ENCODE results near the gene ARTN. TPM values are rescaled to one million over a fixed set of nuclear protein-coding genes. Genes with fewer than 3 reads are reported as not detected.

ARTN gene
- total RNA-seq, 5 donors from 2014 or later (not counting 1 experiment from before 2014, with no cell fraction given): 0.35 to 1.5 (median 0.51) TPM; not detected in 1

GRCh38 chr1:43968348-43968948 lies 34.8 kb downstream of the ARTN start:
- DNase-seq: peak in 2 of 35 experiments; percentile 22 to 50
- H3K4me1 Mint-ChIP-seq: peaks cover 22 to 28% (median 27%) of the 10 kb centered on the region in 3 donors
- H3K27ac Mint-ChIP-seq: no peak overlapping the region
- Histone ChIP-seq H3K36me3 (ENCODE audit: control insufficient read depth in 2 of 2, extremely low read depth in 1 of 2, insufficient read depth in 1 of 2, low read length in 1 of 2) (peaks cover 0 to 16% of the 10 kb centered on the region in 2 donors), H3K4me1 (ENCODE audit: control insufficient read depth in 1 of 2, extremely low read depth in 1 of 2, insufficient read depth in 2 of 2, low read length in 2 of 2) (peaks cover 5 to 27% of the 10 kb centered on the region in 2 experiments), H3K9me3 (no peaks in the 10 kb centered on the region), H3K27ac (ENCODE audit: low read length) (no peak overlapping the region), H3K4me3 (ENCODE audit: control insufficient read depth in 1 of 2, extremely low read depth in 1 of 2, low read length in 1 of 2) (no peak overlapping the region), H3K27me3 (replicated peaks in 1 of 2; ENCODE audit: control insufficient read depth in 2 of 2, extremely low read depth in 1 of 2, insufficient read depth in 2 of 2, low read length in 1 of 2) (no peaks in the 10 kb centered on the region)
- ChIA-PET POLR2A (no interaction called here), CTCF (no interaction called here)
- 88% methylated on average over 4 of the region's 6 CpGs for WGBS (ENCODE audit: insufficient coverage)
- H3K27me3 Mint-ChIP-seq: no peaks in the 10 kb centered on the region
- no peak for ATAC-seq (replicated peaks in 1 of 4)
- peaks cover 11% of the 10 kb centered on the region for H3K36me3 Mint-ChIP-seq
- H3K9me3 Mint-ChIP-seq: no peaks in the 10 kb centered on the region
- H3K4me3 Mint-ChIP-seq: no peak overlapping the region

DNA sequence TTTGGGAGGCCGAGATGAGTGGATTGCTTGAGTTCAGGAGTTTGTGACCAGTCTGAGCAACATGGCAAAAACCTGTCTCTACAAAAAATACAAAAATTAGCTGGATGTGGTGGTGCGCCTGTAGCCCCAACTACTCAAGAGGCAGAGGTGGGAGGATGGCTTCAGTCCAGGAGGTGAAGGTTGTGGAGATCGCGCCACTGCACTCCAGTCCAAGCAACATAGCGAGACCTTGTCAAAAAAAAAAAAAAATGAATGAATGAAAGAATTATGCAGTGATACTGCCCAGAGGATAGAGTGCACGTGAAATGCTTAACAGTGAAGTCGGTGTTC lies 35.8 kb downstream of the ARTN start:
- no peak for ATAC-seq (replicated peaks in 1 of 4)
- H3K27me3 Mint-ChIP-seq: no peaks in the 10 kb centered on the region
- Histone ChIP-seq H3K4me3 (ENCODE audit: control insufficient read depth in 1 of 2, extremely low read depth in 1 of 2, low read length in 1 of 2) (peak overlapping the region in 1 of 2 donors; percentile 97), H3K36me3 (ENCODE audit: control insufficient read depth in 2 of 2, extremely low read depth in 1 of 2, insufficient read depth in 1 of 2, low read length in 1 of 2) (peaks cover 0 to 15% of the 10 kb centered on the region in 2 donors), H3K27me3 (replicated peaks in 1 of 2; ENCODE audit: control insufficient read depth in 2 of 2, extremely low read depth in 1 of 2, insufficient read depth in 2 of 2, low read length in 1 of 2) (no peaks in the 10 kb centered on the region), H3K4me1 (ENCODE audit: control insufficient read depth in 1 of 2, extremely low read depth in 1 of 2, insufficient read depth in 2 of 2, low read length in 2 of 2) (peaks cover 8 to 36% of the 10 kb centered on the region in 2 experiments), H3K9me3 (no peaks in the 10 kb centered on the region), H3K27ac (ENCODE audit: low read length) (no peak overlapping the region)
- ChIA-PET POLR2A (no interaction called here), CTCF (interaction anchor here in 1 of 2 donors (0.7 kb wide), 2 partner anchors 25 to 81 kb away, joined by 3 read pairs; no protein-coding TSS in a partner anchor)
- peak overlapping the region; percentile 88 to 96 (median 91) for H3K4me3 Mint-ChIP-seq
- DNase-seq: no peak
- peak overlapping the region; percentile 85 for H3K27ac Mint-ChIP-seq
- peaks cover 31 to 37% (median 37%) of the 10 kb centered on the region in 3 donors for H3K4me1 Mint-ChIP-seq
- H3K36me3 Mint-ChIP-seq: peaks cover 11% of the 10 kb centered on the region
- no peaks in the 10 kb centered on the region for H3K9me3 Mint-ChIP-seq
- WGBS (ENCODE audit: insufficient coverage): 54% methylated on average over 5 of the region's 7 CpGs

GRCh38 chr1:43969746-43970466 lies 36.3 kb downstream of the ARTN start, which contains the start of gene DPH2:
Gene DPH2 (plus strand): TSS chr1:43970010. CDS start chr1:43970176, 166 bp downstream.
- under 1% methylated on average over 32 of the region's 47 CpGs for WGBS (ENCODE audit: insufficient coverage)
- peak within 1 kb of the TSS; percentile 88 to 96 (median 91) for H3K4me3 Mint-ChIP-seq
- peak within 1 kb of the TSS; percentile 14 for H3K27ac ChIP-seq (ENCODE audit: low read length)
- peaks cover 0 to 15% of the 10 kb centered on the region in 2 donors for H3K36me3 ChIP-seq (ENCODE audit: control insufficient read depth in 2 of 2, extremely low read depth in 1 of 2, insufficient read depth in 1 of 2, low read length in 1 of 2)
- ATAC-seq (replicated peaks in 1 of 4) (peak; percentile 86 to 88 (median 88)), DNase-seq (peak; percentile 84 to 98 (median 96))
- no peaks in the 10 kb centered on the region for H3K9me3 ChIP-seq
- peaks cover 11% of the 10 kb centered on the region for H3K36me3 Mint-ChIP-seq
- peak within 1 kb of the TSS; percentile 89 to 97 for H3K4me3 ChIP-seq (ENCODE audit: control insufficient read depth in 1 of 2, extremely low read depth in 1 of 2, low read length in 1 of 2)
- no peaks in the 10 kb centered on the region for H3K27me3 Mint-ChIP-seq
- H3K27ac Mint-ChIP-seq: peak within 1 kb of the TSS; percentile 85
- H3K9me3 Mint-ChIP-seq: no peaks in the 10 kb centered on the region
- H3K4me1 Mint-ChIP-seq: peaks cover 31 to 38% (median 37%) of the 10 kb centered on the region in 3 donors
- ChIA-PET CTCF (interaction anchor here in 1 of 2 donors (0.7 kb wide), 2 partner anchors 26 to 80 kb away, joined by 3 read pairs; no protein-coding TSS in a partner anchor), POLR2A (interaction anchor here in 1 of 2 donors (0.5 kb wide), 1 partner anchor 19 kb away, joined by 6 read pairs; no protein-coding TSS in a partner anchor)
- peaks cover 8 to 37% of the 10 kb centered on the region in 2 experiments for H3K4me1 ChIP-seq (ENCODE audit: control insufficient read depth in 1 of 2, extremely low read depth in 1 of 2, insufficient read depth in 2 of 2, low read length in 2 of 2)
- H3K27me3 ChIP-seq (replicated peaks in 1 of 2; ENCODE audit: control insufficient read depth in 2 of 2, extremely low read depth in 1 of 2, insufficient read depth in 2 of 2, low read length in 1 of 2): no peaks in the 10 kb centered on the region

DNA sequence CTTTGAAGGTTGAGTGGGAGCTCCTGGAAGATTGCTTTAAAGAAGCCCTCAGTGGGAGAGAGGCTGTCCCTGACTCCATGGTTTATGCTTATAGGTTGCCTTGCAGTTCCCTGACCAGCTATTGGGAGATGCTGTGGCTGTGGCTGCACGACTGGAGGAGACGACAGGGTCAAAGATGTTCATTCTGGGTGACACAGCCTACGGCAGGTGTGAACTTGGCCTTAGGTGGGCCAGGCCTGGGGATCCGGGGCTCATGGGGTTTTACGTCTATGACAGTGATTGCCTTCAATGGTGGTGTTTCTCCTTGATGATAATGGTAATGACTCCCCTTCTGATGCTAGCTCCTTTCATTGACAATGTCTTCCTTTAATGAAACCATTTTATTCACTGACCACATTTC lies 36.9 kb downstream of the ARTN start:
- Histone ChIP-seq H3K27me3 (replicated peaks in 1 of 2; ENCODE audit: control insufficient read depth in 2 of 2, extremely low read depth in 1 of 2, insufficient read depth in 2 of 2, low read length in 1 of 2) (no peaks in the 10 kb centered on the region), H3K4me1 (ENCODE audit: control insufficient read depth in 1 of 2, extremely low read depth in 1 of 2, insufficient read depth in 2 of 2, low read length in 2 of 2) (peaks cover 8 to 41% of the 10 kb centered on the region in 2 experiments), H3K9me3 (no peaks in the 10 kb centered on the region), H3K27ac (ENCODE audit: low read length) (no peak overlapping the region), H3K36me3 (ENCODE audit: control insufficient read depth in 2 of 2, extremely low read depth in 1 of 2, insufficient read depth in 1 of 2, low read length in 1 of 2) (peaks cover 0 to 15% of the 10 kb centered on the region in 2 donors), H3K4me3 (ENCODE audit: control insufficient read depth in 1 of 2, extremely low read depth in 1 of 2, low read length in 1 of 2) (peak overlapping the region; percentile 89 to 97)
- Mint-ChIP-seq H3K9me3 (no peaks in the 10 kb centered on the region), H3K4me3 (peak overlapping the region; percentile 88 to 96 (median 91)), H3K36me3 (peaks cover 11% of the 10 kb centered on the region), H3K4me1 (peaks cover 31 to 38% (median 37%) of the 10 kb centered on the region in 3 donors), H3K27me3 (no peaks in the 10 kb centered on the region), H3K27ac (peak overlapping the region; percentile 85)
- POLR2A ChIA-PET: no interaction called here
- no peak for DNase-seq
- CTCF ChIA-PET: no interaction called here
- ATAC-seq (replicated peaks in 1 of 4): no peak
- no CpG with 5 or more reads among the region's 5 CpGs for WGBS (ENCODE audit: insufficient coverage)

- Histone ChIP-seq H3K4me1 (ENCODE audit: control insufficient read depth in 1 of 2, extremely low read depth in 1 of 2, insufficient read depth in 2 of 2, low read length in 2 of 2) (peaks cover 11 to 45% of the 10 kb centered on the region in 2 experiments), H3K27me3 (replicated peaks in 1 of 2; ENCODE audit: control insufficient read depth in 2 of 2, extremely low read depth in 1 of 2, insufficient read depth in 2 of 2, low read length in 1 of 2) (no peaks in the 10 kb centered on the region), H3K36me3 (ENCODE audit: control insufficient read depth in 2 of 2, extremely low read depth in 1 of 2, insufficient read depth in 1 of 2, low read length in 1 of 2) (peaks cover 0 to 15% of the 10 kb centered on the region in 2 donors), H3K27ac (ENCODE audit: low read length) (no peak overlapping the region), H3K4me3 (ENCODE audit: control insufficient read depth in 1 of 2, extremely low read depth in 1 of 2, low read length in 1 of 2) (peak overlapping the region in 1 of 2 donors; percentile 89), H3K9me3 (no peaks in the 10 kb centered on the region)
- peaks cover 11% of the 10 kb centered on the region for H3K36me3 Mint-ChIP-seq
- H3K27me3 Mint-ChIP-seq: no peaks in the 10 kb centered on the region
- H3K4me3 Mint-ChIP-seq: peak overlapping the region; percentile 88 to 96 (median 91)
- H3K4me1 Mint-ChIP-seq: peaks cover 36 to 42% (median 41%) of the 10 kb centered on the region in 3 donors
- CTCF ChIA-PET: no interaction called here
- WGBS (ENCODE audit: insufficient coverage): 89% methylated on average over 7 of the region's 9 CpGs
- no peak for DNase-seq
- POLR2A ChIA-PET: no interaction called here
- no peak overlapping the region for H3K27ac Mint-ChIP-seq
- no peaks in the 10 kb centered on the region for H3K9me3 Mint-ChIP-seq
- ATAC-seq (replicated peaks in 1 of 4): no peak
Measured at GRCh38 chr1:43970911-43971310, 37.3 kb downstream of the ARTN start.

DNA sequence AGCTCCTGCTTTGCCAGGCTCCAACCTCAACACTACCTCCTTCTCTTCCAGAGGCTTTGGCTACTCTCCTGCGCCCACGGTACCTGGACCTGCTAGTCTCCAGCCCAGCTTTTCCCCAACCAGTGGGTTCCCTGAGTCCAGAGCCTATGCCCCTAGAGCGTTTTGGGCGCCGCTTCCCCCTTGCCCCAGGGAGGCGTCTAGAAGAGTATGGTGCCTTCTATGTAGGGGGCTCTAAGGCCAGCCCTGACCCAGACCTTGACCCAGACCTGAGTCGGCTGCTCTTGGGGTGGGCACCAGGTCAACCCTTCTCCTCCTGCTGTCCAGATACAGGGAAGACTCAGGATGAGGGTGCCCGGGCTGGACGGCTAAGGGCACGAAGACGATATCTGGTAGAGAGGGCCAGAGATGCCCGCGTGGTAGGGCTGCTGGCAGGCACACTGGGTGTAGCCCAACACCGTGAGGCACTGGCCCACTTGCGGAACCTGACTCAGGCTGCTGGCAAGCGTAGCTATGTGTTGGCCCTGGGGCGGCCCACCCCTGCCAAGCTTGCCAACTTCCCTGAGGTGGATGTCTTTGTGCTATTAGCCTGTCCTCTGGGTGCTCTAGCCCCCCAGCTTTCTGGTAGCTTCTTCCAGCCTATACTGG lies 37.9 kb downstream of the ARTN start:
- Mint-ChIP-seq H3K27ac (no peak overlapping the region), H3K36me3 (peaks cover 14% of the 10 kb centered on the region), H3K9me3 (no peaks in the 10 kb centered on the region), H3K27me3 (no peaks in the 10 kb centered on the region), H3K4me3 (peak overlapping the region; percentile 88 to 96 (median 91)), H3K4me1 (peaks cover 40 to 47% (median 47%) of the 10 kb centered on the region in 3 donors)
- Histone ChIP-seq H3K36me3 (ENCODE audit: control insufficient read depth in 2 of 2, extremely low read depth in 1 of 2, insufficient read depth in 1 of 2, low read length in 1 of 2) (peaks cover 0 to 21% of the 10 kb centered on the region in 2 donors), H3K27me3 (replicated peaks in 1 of 2; ENCODE audit: control insufficient read depth in 2 of 2, extremely low read depth in 1 of 2, insufficient read depth in 2 of 2, low read length in 1 of 2) (no peaks in the 10 kb centered on the region), H3K4me3 (ENCODE audit: control insufficient read depth in 1 of 2, extremely low read depth in 1 of 2, low read length in 1 of 2) (no peak overlapping the region), H3K4me1 (ENCODE audit: control insufficient read depth in 1 of 2, extremely low read depth in 1 of 2, insufficient read depth in 2 of 2, low read length in 2 of 2) (peaks cover 16 to 50% of the 10 kb centered on the region in 2 experiments), H3K9me3 (no peaks in the 10 kb centered on the region), H3K27ac (ENCODE audit: low read length) (no peak overlapping the region)
- ATAC-seq (replicated peaks in 1 of 4) (no peak), DNase-seq (no peak)
- ChIA-PET CTCF (no interaction called here), POLR2A (no interaction called here)
- WGBS (ENCODE audit: insufficient coverage): 98% methylated on average over 9 of the region's 17 CpGs

Measured in T-cell (primary cell).